ENCODE measurements around the gene GJA3. TPM values are rescaled to one million over a fixed set of nuclear protein-coding genes. Genes with fewer than 3 reads are reported as not detected.

Gene GJA3
- total and polyA plus RNA-seq, 2 of the 8 experiments (the other 6 are each of a cell fraction or from before 2014, with no cell fraction given), result 0.12 to 0.60 TPM

DNA sequence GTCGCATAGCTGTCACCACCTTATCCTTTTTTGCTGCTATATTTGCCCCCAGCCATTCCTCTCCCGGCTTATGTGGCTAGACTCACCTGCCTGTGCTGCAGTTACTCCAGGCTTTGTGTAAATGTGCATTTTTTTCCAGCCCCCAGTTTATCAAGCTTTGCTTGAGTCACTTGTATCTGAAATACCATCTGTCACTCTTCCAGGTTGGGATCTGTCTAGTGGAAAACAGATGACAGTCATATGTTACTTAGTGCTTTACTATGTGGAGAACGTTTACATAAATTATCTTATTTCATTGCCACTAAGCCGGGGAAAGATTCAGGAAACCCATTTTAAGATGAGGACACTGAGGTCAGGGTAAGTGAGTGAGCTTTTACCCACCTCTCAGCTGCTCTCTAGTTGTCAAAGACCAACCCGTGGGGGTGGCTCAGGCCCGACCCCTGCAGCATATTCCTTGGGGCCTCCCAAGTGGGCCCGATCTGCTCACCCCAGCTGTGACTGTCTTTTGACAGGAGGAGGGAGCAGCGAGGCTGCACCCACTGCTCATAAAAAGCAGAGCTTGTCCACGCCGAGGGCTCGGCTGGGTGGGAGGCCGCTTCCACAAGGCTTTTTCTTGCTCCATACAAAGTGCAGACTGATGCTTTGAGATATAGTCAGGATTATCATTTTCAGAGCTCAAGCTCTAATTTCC is 24.7 kb upstream of the GJA3 start:
- H3K79me2 ChIP-seq (ENCODE audit: control insufficient read depth in 1 of 2, insufficient read depth in 2 of 2, low read length in 2 of 2), result no peaks in the 10 kb centered on the region
- H3K4ac ChIP-seq (replicated peaks; ENCODE audit: insufficient read length, low read depth, low read length), result no peak overlapping the region
- no peak overlapping the region for H3K18ac ChIP-seq (ENCODE audit: extremely low read depth, low read length)
- no peak overlapping the region for H4K5ac ChIP-seq (ENCODE audit: insufficient read length, low read depth, low read length)
- no peak overlapping the region for H4K91ac ChIP-seq (replicated peaks; ENCODE audit: insufficient read length, low read length)
- no peaks in the 10 kb centered on the region for H3K79me1 ChIP-seq (ENCODE audit: low read depth, low read length)
- H3K4me1 ChIP-seq (replicated peaks in 1 of 4; ENCODE audit: control insufficient read depth in 3 of 4, insufficient read depth in 4 of 4, low read length in 3 of 4), result no peaks in the 10 kb centered on the region
- H3K23ac ChIP-seq (ENCODE audit: insufficient read length), result no peak overlapping the region
- no peaks in the 10 kb centered on the region for H3K9me3 ChIP-seq (ENCODE audit: insufficient read depth in 2 of 2, low read depth in 1 of 2, low read length in 1 of 2)
- H2BK12ac ChIP-seq (ENCODE audit: low read depth, low read length), result no peak overlapping the region
- H2AK5ac ChIP-seq (ENCODE audit: low read depth, low read length), result no peak overlapping the region
- FAIRE-seq (no peak), DNase-seq (ENCODE audit: low read depth in 1 of 2, low spot score in 2 of 2) (no peak)
- no peak overlapping the region for H2BK15ac ChIP-seq (ENCODE audit: low read length)
- no peak overlapping the region for H2BK20ac ChIP-seq (ENCODE audit: low read length)
- H3K27me3 ChIP-seq (replicated peaks in 1 of 4; ENCODE audit: control insufficient read depth in 3 of 4, extremely low read depth in 1 of 4, insufficient read depth in 3 of 4, low read length in 3 of 4), result peaks cover 6 to 18% (median 18%) of the 10 kb centered on the region in 4 experiments
- no peak overlapping the region for H2BK5ac ChIP-seq (ENCODE audit: low read depth, low read length)
- H2BK120ac ChIP-seq (replicated peaks; ENCODE audit: low read depth, low read length), result no peak overlapping the region
- H4K8ac ChIP-seq (ENCODE audit: extremely low read depth, insufficient read depth, low read length), result no peak overlapping the region
- no peaks in the 10 kb centered on the region for H4K20me1 ChIP-seq (replicated peaks in 1 of 2; ENCODE audit: control insufficient read depth in 1 of 2, insufficient read depth in 2 of 2, low read length in 2 of 2)
- H3K14ac ChIP-seq (ENCODE audit: insufficient read length), result no peak overlapping the region
- H2AFZ ChIP-seq (ENCODE audit: low read length), result no peak overlapping the region
- H3K36me3 ChIP-seq (ENCODE audit: control insufficient read depth in 2 of 4, insufficient read depth in 4 of 4, low read length in 3 of 4), result no peaks in the 10 kb centered on the region
- no peaks in the 10 kb centered on the region for H3K23me2 ChIP-seq (ENCODE audit: low read depth, low read length)
- no peak overlapping the region for H3K4me2 ChIP-seq (ENCODE audit: insufficient read depth in 1 of 2, low read depth in 2 of 2, low read length in 2 of 2)
- no peak overlapping the region for H3K27ac ChIP-seq (ENCODE audit: low read depth, low read length)
- POLR2A ChIA-PET (ENCODE audit: partially characterized antibody), result no interaction called here
- WGBS, 2 experiments (ENCODE audit: extremely low coverage in 1 of 2, insufficient coverage in 1 of 2, insufficient read length in 1 of 2, insufficient replicate concordance in 2 of 2, low coverage in 1 of 2, low lambda C conversion rate in 2 of 2, missing lambda C conversion rate in 1 of 2), result 71% methylated on average over 12 of the region's 12 CpGs; no CpG with 5 or more reads in 1 of the 2 experiments
- H3K56ac ChIP-seq (replicated peaks; ENCODE audit: insufficient read length, low read depth, low read length), result no peak overlapping the region
- CTCF ChIA-PET (ENCODE audit: partially characterized antibody), result interaction anchor here (0.6 to 2.2 kb wide), 6 partner anchors 9 to 304 kb away, joined by 4 to 8 read pairs (median 5); partner anchors contain the start of gene GJA3
- no peak overlapping the region for H3K9ac ChIP-seq (replicated peaks in 1 of 4; ENCODE audit: extremely low read depth in 1 of 4, low read depth in 3 of 4, low read length in 3 of 4)
- no peak overlapping the region for H3K4me3 ChIP-seq (ENCODE audit: extremely low read depth in 1 of 4, insufficient read depth in 2 of 4, low read depth in 3 of 4, low read length in 4 of 4)
- TF ChIP-seq, protein P1, sequence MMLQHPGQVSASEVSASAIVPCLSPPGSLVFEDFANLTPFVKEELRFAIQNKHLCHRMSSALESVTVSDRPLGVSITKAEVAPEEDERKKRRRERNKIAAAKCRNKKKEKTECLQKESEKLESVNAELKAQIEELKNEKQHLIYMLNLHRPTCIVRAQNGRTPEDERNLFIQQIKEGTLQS (IDR thresholded peaks at IDR 0.05; ENCODE audit: insufficient read depth, low read depth, low read length), result no peak
- no peak for TF ChIP-seq SP4 (IDR thresholded peaks at IDR 0.05; ENCODE audit: low read length)
- TF ChIP-seq SIN3A (conservative IDR thresholded peaks at IDR 0.05 in 1 of 2, IDR thresholded peaks at IDR 0.05 in 1 of 2; ENCODE audit: low read depth in 1 of 2, low read length in 2 of 2), result no peak
- TF ChIP-seq TAF7 (optimal IDR thresholded peaks at IDR 0.05; ENCODE audit: borderline replicate concordance, low read depth, low read length), result no peak
- TF ChIP-seq JUN (IDR thresholded peaks at IDR 0.05; ENCODE audit: low read depth, low read length), result no peak
- no peak for TF ChIP-seq SP2 (IDR thresholded peaks at IDR 0.05; ENCODE audit: low read length)
- TF ChIP-seq CEBPB (IDR thresholded peaks at IDR 0.05; ENCODE audit: low read depth, low read length), result no peak
- TF ChIP-seq, protein P2, sequence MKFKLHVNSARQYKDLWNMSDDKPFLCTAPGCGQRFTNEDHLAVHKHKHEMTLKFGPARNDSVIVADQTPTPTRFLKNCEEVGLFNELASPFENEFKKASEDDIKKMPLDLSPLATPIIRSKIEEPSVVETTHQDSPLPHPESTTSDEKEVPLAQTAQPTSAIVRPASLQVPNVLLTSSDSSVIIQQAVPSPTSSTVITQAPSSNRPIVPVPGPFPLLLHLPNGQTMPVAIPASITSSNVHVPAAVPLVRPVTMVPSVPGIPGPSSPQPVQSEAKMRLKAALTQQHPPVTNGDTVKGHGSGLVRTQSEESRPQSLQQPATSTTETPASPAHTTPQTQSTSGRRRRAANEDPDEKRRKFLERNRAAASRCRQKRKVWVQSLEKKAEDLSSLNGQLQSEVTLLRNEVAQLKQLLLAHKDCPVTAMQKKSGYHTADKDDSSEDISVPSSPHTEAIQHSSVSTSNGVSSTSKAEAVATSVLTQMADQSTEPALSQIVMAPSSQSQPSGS (IDR thresholded peaks at IDR 0.05; ENCODE audit: low read length), result no peak
- no peak for TF ChIP-seq EP300 (IDR thresholded peaks at IDR 0.05; ENCODE audit: borderline replicate concordance in 1 of 2, low read depth in 2 of 2, low read length in 2 of 2)
- no peak for TF ChIP-seq HDAC6 (IDR thresholded peaks at IDR 0.05; ENCODE audit: low read depth, low read length)
- no peak for TF ChIP-seq TBP (IDR thresholded peaks at IDR 0.05; ENCODE audit: low read depth, low read length)
